AG10803 (cell line): ENCODE data around the gene USP7.

Experiments used
- DNase-seq: peaks from one replicate; pipeline ENCODE4 v3.0.0; 2010; ENCODE audit warnings: low read depth
- H3K4me3 ChIP-seq: 2 replicates; pipeline ENCODE4 v1.5.1; 2011; ENCODE audit warnings: mild to moderate bottlenecking, low read length, control low read depth
- TF ChIP-seq, protein P1 (sequence below): conservative IDR thresholded peaks from 2 replicates; pipeline ENCODE4 v1.5.1; 2011; ENCODE audit warnings: mild to moderate bottlenecking, low read length, control low read depth, inconsistent platforms

USP7 gene

GRCh38 chr16:8945626-8946296 lies 17.9 kb downstream of the USP7 start:
- H3K4me3 ChIP-seq, result no peak overlapping the region
- TF ChIP-seq, protein P1, sequence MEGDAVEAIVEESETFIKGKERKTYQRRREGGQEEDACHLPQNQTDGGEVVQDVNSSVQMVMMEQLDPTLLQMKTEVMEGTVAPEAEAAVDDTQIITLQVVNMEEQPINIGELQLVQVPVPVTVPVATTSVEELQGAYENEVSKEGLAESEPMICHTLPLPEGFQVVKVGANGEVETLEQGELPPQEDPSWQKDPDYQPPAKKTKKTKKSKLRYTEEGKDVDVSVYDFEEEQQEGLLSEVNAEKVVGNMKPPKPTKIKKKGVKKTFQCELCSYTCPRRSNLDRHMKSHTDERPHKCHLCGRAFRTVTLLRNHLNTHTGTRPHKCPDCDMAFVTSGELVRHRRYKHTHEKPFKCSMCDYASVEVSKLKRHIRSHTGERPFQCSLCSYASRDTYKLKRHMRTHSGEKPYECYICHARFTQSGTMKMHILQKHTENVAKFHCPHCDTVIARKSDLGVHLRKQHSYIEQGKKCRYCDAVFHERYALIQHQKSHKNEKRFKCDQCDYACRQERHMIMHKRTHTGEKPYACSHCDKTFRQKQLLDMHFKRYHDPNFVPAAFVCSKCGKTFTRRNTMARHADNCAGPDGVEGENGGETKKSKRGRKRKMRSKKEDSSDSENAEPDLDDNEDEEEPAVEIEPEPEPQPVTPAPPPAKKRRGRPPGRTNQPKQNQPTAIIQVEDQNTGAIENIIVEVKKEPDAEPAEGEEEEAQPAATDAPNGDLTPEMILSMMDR, result no peak
- DNase-seq, result no peak

DNA sequence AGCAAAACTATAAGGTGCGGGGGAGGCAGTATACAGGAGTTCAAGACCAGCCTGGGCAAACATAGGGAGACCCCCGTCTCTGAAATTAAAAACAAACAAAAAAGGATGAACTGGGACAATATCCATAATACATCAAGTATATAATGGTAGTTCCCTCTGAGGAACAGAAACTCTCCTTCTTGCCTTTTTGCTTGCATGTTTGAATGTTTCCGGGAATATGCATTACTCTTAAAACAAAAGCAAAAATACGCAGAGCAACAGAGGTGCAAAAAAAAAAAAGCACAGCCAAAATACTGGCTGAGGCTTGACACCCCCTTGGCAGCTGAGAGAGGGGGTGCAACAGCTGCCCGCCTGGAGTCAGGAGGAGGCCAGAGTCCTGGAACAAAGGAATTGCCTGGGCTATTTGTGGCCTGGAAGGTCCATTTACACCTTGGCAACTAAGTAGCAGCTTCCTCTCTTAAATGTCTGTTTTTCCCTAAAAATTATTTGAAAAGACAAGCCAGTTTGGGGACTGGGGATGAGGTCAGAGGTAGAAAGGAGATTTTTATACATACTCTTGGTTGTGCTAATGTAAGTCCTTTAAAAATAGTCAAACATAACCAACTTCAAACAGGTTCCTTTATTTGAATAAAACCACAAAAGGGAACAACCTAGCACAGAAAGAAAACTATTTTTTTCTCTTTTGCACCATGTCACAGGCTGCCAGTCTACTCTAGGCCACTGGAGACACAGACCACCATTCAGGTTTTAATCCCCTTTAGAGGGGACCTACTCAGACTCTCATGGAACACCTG lies 19.5 kb downstream of the USP7 start:
- no peak overlapping the region for H3K4me3 ChIP-seq
- DNase-seq, result no peak
- TF ChIP-seq, protein P1, result no peak

DNA sequence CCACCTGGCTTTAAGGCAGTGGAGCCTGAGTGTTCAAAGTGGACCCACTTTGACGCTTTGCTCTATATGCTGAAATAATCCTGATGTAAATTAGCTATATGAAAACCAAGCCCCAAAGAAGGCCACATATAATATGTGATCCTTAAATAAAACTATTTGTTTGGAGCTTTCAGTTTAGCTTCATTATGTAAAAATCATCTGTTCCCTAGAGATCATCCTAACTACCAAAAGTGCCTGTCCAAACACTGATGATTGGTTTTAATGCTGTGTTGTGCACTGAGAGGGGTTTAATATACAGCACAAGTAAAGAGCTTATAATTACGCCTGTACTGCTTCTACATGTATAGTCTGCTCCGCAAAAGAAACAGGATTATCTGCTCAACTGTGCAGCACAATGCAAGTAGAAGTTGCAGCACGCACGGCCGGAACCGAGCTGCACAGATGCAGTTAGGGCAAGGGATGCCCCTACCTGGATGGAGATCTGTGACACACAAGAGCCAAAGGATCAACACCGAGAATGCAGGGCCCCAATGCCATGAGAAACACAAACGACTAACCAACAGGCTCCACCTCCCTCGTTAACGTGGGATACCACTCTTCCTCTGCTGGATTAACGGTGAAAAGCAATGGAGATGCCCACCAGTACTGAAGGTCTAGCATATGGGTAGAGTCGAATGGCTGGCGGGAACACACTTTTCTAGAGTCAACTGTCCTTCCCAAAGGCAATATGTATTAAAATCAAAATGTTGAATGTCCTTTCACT lies 20.5 kb downstream of the USP7 start:
- TF ChIP-seq, protein P1, result no peak
- no peak for DNase-seq
- no peak overlapping the region for H3K4me3 ChIP-seq

GRCh38 chr16:8941718-8942344 lies 21.9 kb downstream of the USP7 start:
- TF ChIP-seq, protein P1, result no peak
- no peak for DNase-seq
- H3K4me3 ChIP-seq, result no peak overlapping the region

- no peak overlapping the region for H3K4me3 ChIP-seq
- TF ChIP-seq, protein P1, result no peak
Measured at GRCh38 chr16:8937803-8938202, 25.9 kb downstream of the USP7 start.

GRCh38 chr16:8936421-8936820 lies 27.3 kb downstream of the USP7 start:
- no peak for DNase-seq
- TF ChIP-seq, protein P1, result peak; percentile 63
- H3K4me3 ChIP-seq, result no peak overlapping the region

More at GRCh38 chr16:8937803-8938202, 25.9 kb downstream of the USP7 start:
- no peak for DNase-seq
